SK-N-SH treated with all-trans-retinoic acid at 6 μM for 48 hours (cell line): Measurements from ENCODE around the gene ZNF480.

Experiments used
- ATAC-seq: fragments of 200-7000 bp; cut with Tn5 transposase; 3 replicates; pipeline ENCODE4 v1.9.1; 2020; ENCODE audit warnings: mild to moderate bottlenecking, moderate library complexity
- ARNTL ChIP-seq: fragments of 450-650 bp; formaldehyde crosslinking; IDR thresholded peaks from 2 replicates; pipeline ENCODE4 v1.5.0; 2020; ENCODE audit warnings: low read depth, mild to moderate bottlenecking, moderate library complexity, borderline replicate concordance
- BACH2 ChIP-seq: fragments of 250-450 bp; sonication (Bioruptor Pico); IDR thresholded peaks from 2 replicates; pipeline ENCODE4 v1.9.0; 2021; ENCODE audit warnings: mild to moderate bottlenecking, borderline replicate concordance
- CREB5 ChIP-seq: fragments of 250-450 bp; sonication (Bioruptor Pico); IDR thresholded peaks from 2 replicates; pipeline ENCODE4 v1.5.1; 2020; ENCODE audit warnings: low read depth, mild to moderate bottlenecking, moderate library complexity
- CSRNP3 ChIP-seq: fragments of 250-450 bp; sonication (Bioruptor Pico); IDR thresholded peaks from 2 replicates; pipeline ENCODE4 v1.5.1; 2021; ENCODE audit warnings: mild to moderate bottlenecking, moderate library complexity
- ESRRG ChIP-seq: fragments of 250-450 bp; sonication (Bioruptor Pico); IDR thresholded peaks from 2 replicates; pipeline ENCODE4 v1.6.1; 2021; ENCODE audit warnings: mild to moderate bottlenecking
- ISL1 ChIP-seq: fragments of 250-450 bp; sonication (Bioruptor Pico); IDR thresholded peaks from 2 replicates; pipeline ENCODE4 v2.1.2; 2022; ENCODE audit warnings: mild to moderate bottlenecking, moderate library complexity
- OSR1 ChIP-seq: fragments of 250-450 bp; sonication (Bioruptor Pico); IDR thresholded peaks from 2 replicates; pipeline ENCODE4 v1.8.0; 2022; ENCODE audit warnings: moderate library complexity, mild to moderate bottlenecking, inconsistent platforms
- PATZ1 ChIP-seq: fragments of 250-450 bp; sonication (Bioruptor Pico); IDR thresholded peaks from 2 replicates; pipeline ENCODE4 v1.8.0; 2020; ENCODE audit warnings: mild to moderate bottlenecking, moderate library complexity, borderline replicate concordance
- POU6F1 ChIP-seq: fragments of 250-450 bp; sonication (Bioruptor Pico); IDR thresholded peaks from 2 replicates; pipeline ENCODE4 v1.8.0; 2021; ENCODE audit warnings: low read depth, mild to moderate bottlenecking, moderate library complexity, borderline replicate concordance
- PPARA ChIP-seq: fragments of 250-450 bp; sonication (Bioruptor Pico); IDR thresholded peaks from 2 replicates; pipeline ENCODE4 v1.5.0; 2020; ENCODE audit warnings: mild to moderate bottlenecking, borderline replicate concordance
- RARB ChIP-seq: fragments of 250-450 bp; sonication (Bioruptor Pico); IDR thresholded peaks from 2 replicates; pipeline ENCODE4 v1.8.0; 2021; ENCODE audit warnings: mild to moderate bottlenecking, moderate library complexity
- SNAI2 ChIP-seq: fragments of 250-450 bp; sonication (Bioruptor Pico); IDR thresholded peaks from 2 replicates; pipeline ENCODE4 v1.5.0; 2020; ENCODE audit warnings: mild to moderate bottlenecking, moderate library complexity
- TCF4 ChIP-seq: fragments of 250-450 bp; sonication (Bioruptor Pico); IDR thresholded peaks from 2 replicates; pipeline ENCODE4 v1.8.0; 2021; ENCODE audit warnings: mild to moderate bottlenecking, moderate library complexity, borderline replicate concordance
- TOX ChIP-seq: fragments of 250-450 bp; sonication (Bioruptor Pico); IDR thresholded peaks from 2 replicates; pipeline ENCODE4 v1.8.0; 2021; ENCODE audit warnings: mild to moderate bottlenecking, moderate library complexity, borderline replicate concordance
- TSHZ2 ChIP-seq: fragments of 250-450 bp; sonication (Bioruptor Pico); IDR thresholded peaks from 2 replicates; pipeline ENCODE4 v1.5.0; 2020; ENCODE audit warnings: mild to moderate bottlenecking, moderate library complexity
- ZC3H10 ChIP-seq: fragments of 250-450 bp; sonication (Bioruptor Pico); IDR thresholded peaks from 2 replicates; pipeline ENCODE4 v1.5.1; 2021; ENCODE audit warnings: mild to moderate bottlenecking, moderate library complexity
- ZFP3 ChIP-seq: fragments of 250-450 bp; sonication (Bioruptor Pico); IDR thresholded peaks from 2 replicates; pipeline ENCODE4 v1.5.0; 2020; ENCODE audit warnings: mild to moderate bottlenecking, moderate library complexity
- ZFP30 ChIP-seq: fragments of 450-650 bp; formaldehyde crosslinking; IDR thresholded peaks from 2 replicates; pipeline ENCODE4 v1.5.0; 2022; ENCODE audit warnings: mild to moderate bottlenecking, moderate library complexity
- ZNF70 ChIP-seq: fragments of 450-650 bp; formaldehyde crosslinking; IDR thresholded peaks from 2 replicates; pipeline ENCODE4 v1.5.0; 2020; ENCODE audit warnings: mild to moderate bottlenecking, moderate library complexity

ZNF480 gene

GRCh38 chr19:52343548-52343947 is 46.6 kb downstream of the ZNF480 start:
- ATAC-seq, result no peak; the same call in 2 of the 3 replicates
- TF ChIP-seq ESRRG (CRISPR knock-in tag) (no peak), OSR1 (no peak), TCF4 (CRISPR knock-in tag) (no peak), PATZ1 (CRISPR knock-in tag) (no peak), TSHZ2 (no peak), ISL1 (CRISPR knock-in tag) (no peak), ZFP3 (CRISPR knock-in tag) (no peak), SNAI2 (CRISPR knock-in tag) (no peak)

- TF ChIP-seq ISL1 (CRISPR knock-in tag) (no peak), CREB5 (CRISPR knock-in tag) (no peak), BACH2 (CRISPR knock-in tag) (no peak), RARB (no peak), ZNF70 (CRISPR knock-in tag) (no peak), ARNTL (CRISPR knock-in tag) (no peak), TOX (CRISPR knock-in tag) (no peak), ZC3H10 (CRISPR knock-in tag) (no peak), TSHZ2 (no peak), ESRRG (CRISPR knock-in tag) (no peak), POU6F1 (no peak), TCF4 (CRISPR knock-in tag) (no peak), PPARA (no peak), OSR1 (no peak), ZFP30 (CRISPR knock-in tag) (no peak), CSRNP3 (CRISPR knock-in tag) (no peak), ZFP3 (CRISPR knock-in tag) (no peak)
- ATAC-seq, result no peak
Observed at GRCh38 chr19:52345162-52345561, 48.2 kb downstream of the ZNF480 start.
